GM23338 (cell line): ENCODE results near the gene AFF3. TPM values are rescaled to one million over a fixed set of nuclear protein-coding genes. Genes with fewer than 3 reads are reported as not detected.

Experiments
- ATAC-seq: fragments of 200-7000 bp; cut with Tn5 transposase; 3 replicates; pipeline ENCODE4 v1.9.1; 2020
- DNase-seq: peaks from one replicate; pipeline ENCODE4 v3.0.0-alpha.2; 2015; ENCODE audit warnings: low spot score
- H2AFZ ChIP-seq: fragments of 200-600 bp; sonication (generic); 2 replicates; pipeline ENCODE4 v1.8.0; 2016; ENCODE audit warnings: antibody characterized with exemption, mild to moderate bottlenecking, moderate library complexity
- H3F3A ChIP-seq: fragments of 200-600 bp; sonication (generic); replicated peaks from 2 replicates; pipeline ENCODE4 v1.8.0; 2017; ENCODE audit warnings: antibody characterized with exemption, mixed run types, low read depth
- H3K27ac ChIP-seq: fragments of 200-600 bp; sonication (generic); 2 replicates; pipeline ENCODE4 v1.6.1; 2016; ENCODE audit warnings: low read depth
- H3K27me3 ChIP-seq: fragments of 200-600 bp; sonication (generic); 2 replicates; pipeline ENCODE4 v1.8.0; 2016; ENCODE audit warnings: mild to moderate bottlenecking, mixed run types, moderate library complexity; ENCODE audit not compliant: insufficient read depth
- H3K36me3 ChIP-seq: fragments of 200-600 bp; sonication (generic); 2 replicates; pipeline ENCODE4 v1.8.0; 2016; ENCODE audit warnings: mild to moderate bottlenecking; ENCODE audit not compliant: insufficient read depth
- H3K4me1 ChIP-seq: fragments of 200-600 bp; sonication (generic); 2 replicates; pipeline ENCODE4 v1.8.0; 2016; ENCODE audit warnings: mild to moderate bottlenecking, moderate library complexity; ENCODE audit not compliant: insufficient read depth
- H3K4me2 ChIP-seq: fragments of 200-600 bp; sonication (generic); 2 replicates; pipeline ENCODE4 v1.7.1; 2017; ENCODE audit warnings: mixed run types
- H3K4me3 ChIP-seq: fragments of 200-600 bp; sonication (generic); 2 replicates; pipeline ENCODE4 v1.6.1; 2016; ENCODE audit warnings: mixed run types
- H3K79me2 ChIP-seq: fragments of 200-600 bp; sonication (generic); replicated peaks from 2 replicates; pipeline ENCODE4 v1.8.0; 2017; ENCODE audit warnings: mild to moderate bottlenecking; ENCODE audit not compliant: insufficient read depth
- H3K9me2 ChIP-seq: fragments of 200-600 bp; sonication (generic); 2 replicates; pipeline ENCODE4 v1.8.0; 2017; ENCODE audit not compliant: insufficient read depth
- H4K20me1 ChIP-seq: fragments of 200-600 bp; sonication (generic); replicated peaks from 2 replicates; pipeline ENCODE4 v1.8.0; 2017; ENCODE audit warnings: mild to moderate bottlenecking; ENCODE audit not compliant: insufficient read depth
- H3K27ac Mint-ChIP-seq: 2 replicates; pipeline ENCODE4 v1.8.0; 2020; ENCODE audit warnings: inconsistent platforms, mild to moderate bottlenecking, moderate library complexity, mixed read lengths
- H3K27me3 Mint-ChIP-seq: 3 replicates; pipeline ENCODE4 v1.8.0; 2022; ENCODE audit warnings: low read depth, mild to moderate bottlenecking, moderate library complexity, mixed read lengths, inconsistent platforms; ENCODE audit not compliant: insufficient read depth, poor library complexity
- H3K36me3 Mint-ChIP-seq: 3 replicates; pipeline ENCODE4 v1.8.0; 2021; ENCODE audit warnings: low read depth, mild to moderate bottlenecking, inconsistent platforms, moderate library complexity, mixed read lengths
- H3K4me1 Mint-ChIP-seq: 3 replicates; pipeline ENCODE4 v1.8.0; 2020; ENCODE audit warnings: mild to moderate bottlenecking, inconsistent platforms, mixed read lengths
- H3K4me3 Mint-ChIP-seq: 3 replicates; pipeline ENCODE4 v1.8.0; 2021; ENCODE audit warnings: moderate library complexity, mild to moderate bottlenecking, inconsistent platforms, mixed read lengths
- H3K9me3 Mint-ChIP-seq: 3 replicates; pipeline ENCODE4 v1.8.0; 2020; ENCODE audit warnings: moderate library complexity, mild to moderate bottlenecking, inconsistent platforms, mixed read lengths
- CREB1 ChIP-seq: fragments of 250-450 bp; sonication (Bioruptor Pico); IDR thresholded peaks from 2 replicates; pipeline ENCODE4 v1.5.0; 2020; ENCODE audit warnings: low read depth, mild to moderate bottlenecking, moderate library complexity
- EZH2 ChIP-seq: fragments of 200-600 bp; sonication (generic); IDR thresholded peaks from one replicate; pipeline ENCODE4 v1.8.0; 2017; ENCODE audit warnings: antibody characterized with exemption, mild to moderate bottlenecking, low read depth; ENCODE audit not compliant: unreplicated experiment
- EZH2phosphoT487 ChIP-seq: fragments of 200-600 bp; sonication (generic); IDR thresholded peaks from one replicate; pipeline ENCODE4 v1.8.1; 2018; ENCODE audit warnings: antibody characterized with exemption; ENCODE audit not compliant: unreplicated experiment
- JUNB ChIP-seq: IDR thresholded peaks from one replicate; pipeline ENCODE4 v1.6.1; 2016; ENCODE audit warnings: antibody characterized with exemption; ENCODE audit not compliant: unreplicated experiment
- NANOG ChIP-seq: IDR thresholded peaks from 2 replicates; pipeline ENCODE4 v1.6.1; 2016; ENCODE audit warnings: antibody characterized with exemption, borderline replicate concordance
- POLR2AphosphoS5 ChIP-seq: IDR thresholded peaks from 2 replicates; pipeline ENCODE4 v1.6.1; 2016; ENCODE audit warnings: antibody characterized with exemption, low read depth
- REST ChIP-seq: IDR thresholded peaks from one replicate; pipeline ENCODE4 v1.6.1; 2018; ENCODE audit warnings: antibody characterized with exemption; ENCODE audit not compliant: unreplicated experiment
- STAT1 ChIP-seq: IDR thresholded peaks from one replicate; pipeline ENCODE4 v1.6.1; 2016; ENCODE audit warnings: antibody characterized with exemption; ENCODE audit not compliant: unreplicated experiment
- ZNF114 ChIP-seq: fragments of 250-450 bp; sonication (Bioruptor Pico); IDR thresholded peaks from 2 replicates; pipeline ENCODE4 v1.5.0; 2020; ENCODE audit warnings: mild to moderate bottlenecking, moderate library complexity
- ZNF331 ChIP-seq: fragments of 250-450 bp; sonication (Bioruptor Pico); IDR thresholded peaks from 2 replicates; pipeline ENCODE4 v1.5.0; 2020; ENCODE audit warnings: low read depth, mild to moderate bottlenecking, moderate library complexity
- polyA plus RNA-seq: library from polyadenylated mRNA; unstranded; fragments of >200 nt; fragmentation: Nextera tagmentation; extraction: Ambion mirVana; gene quantifications from 2 replicates; pipeline ENCODE4 v1.2.1, GENCODE V29; 2016
- total RNA-seq: library from RNA; depleted of rRNA; stranded (reverse); fragments of >200 nt; shearing (Covaris generic); gene quantifications from 2 replicates; pipeline ENCODE4 v1.2.3, GENCODE V29; 2014
- TF ChIP-seq, protein P1 (sequence below), 2 experiments: fragments of 200-600 bp in 1 of 2; sonication (generic) in 1 of 2; conservative IDR thresholded peaks; 2 replicates each; pipeline versions ENCODE4 v1.5.1 to v1.6.1; 2016 to 2017; ENCODE audit warnings: antibody characterized with exemption in 2 of 2, low read depth in 2 of 2, mild to moderate bottlenecking in 2 of 2, moderate library complexity in 1 of 2
- TF ChIP-seq, protein P2 (sequence below): IDR thresholded peaks from 2 replicates; pipeline ENCODE4 v1.6.1; 2016; ENCODE audit warnings: antibody characterized with exemption
- TF ChIP-seq, protein P3 (sequence below): fragments of 250-450 bp; sonication (Bioruptor Pico); IDR thresholded peaks from 2 replicates; pipeline ENCODE4 v1.5.0; 2020; ENCODE audit warnings: mild to moderate bottlenecking, moderate library complexity

Gene AFF3
- total and polyA plus RNA-seq, 2 experiments from 2014 or later, result 0.73 to 1.4 TPM

- Histone ChIP-seq H2AFZ (no peak overlapping the region), H3K27ac (no peak overlapping the region), H4K20me1 (no peaks in the 10 kb centered on the region), H3K4me3 (no peak overlapping the region), H3F3A (no peaks in the 10 kb centered on the region), H3K9me2 (no peaks in the 10 kb centered on the region; the same call in 1 of the 2 replicates), H3K27me3 (no peaks in the 10 kb centered on the region), H3K4me2 (no peak overlapping the region), H3K79me2 (no peaks in the 10 kb centered on the region), H3K4me1 (0 out of 2 replicates have a peak, but pooled peaks cover 7% of the 10 kb centered on the region), H3K36me3 (no peaks in the 10 kb centered on the region; the same call in 1 of the 2 replicates)
- ATAC-seq (no peak), DNase-seq (no peak)
- Mint-ChIP-seq H3K27ac (no peak overlapping the region), H3K4me3 (no peak overlapping the region), H3K27me3 (peaks cover 6% of the 10 kb centered on the region), H3K4me1 (peaks cover 18% of the 10 kb centered on the region), H3K9me3 (no peaks in the 10 kb centered on the region; the same call in 2 of the 3 replicates), H3K36me3 (no peaks in the 10 kb centered on the region; the same call in 2 of the 3 replicates)
- no peak for TF ChIP-seq ZNF114 (CRISPR knock-in tag)
- TF ChIP-seq ZNF331 (CRISPR knock-in tag), result no peak
- no peak for TF ChIP-seq REST
- TF ChIP-seq STAT1, result no peak
- TF ChIP-seq, protein P1, sequence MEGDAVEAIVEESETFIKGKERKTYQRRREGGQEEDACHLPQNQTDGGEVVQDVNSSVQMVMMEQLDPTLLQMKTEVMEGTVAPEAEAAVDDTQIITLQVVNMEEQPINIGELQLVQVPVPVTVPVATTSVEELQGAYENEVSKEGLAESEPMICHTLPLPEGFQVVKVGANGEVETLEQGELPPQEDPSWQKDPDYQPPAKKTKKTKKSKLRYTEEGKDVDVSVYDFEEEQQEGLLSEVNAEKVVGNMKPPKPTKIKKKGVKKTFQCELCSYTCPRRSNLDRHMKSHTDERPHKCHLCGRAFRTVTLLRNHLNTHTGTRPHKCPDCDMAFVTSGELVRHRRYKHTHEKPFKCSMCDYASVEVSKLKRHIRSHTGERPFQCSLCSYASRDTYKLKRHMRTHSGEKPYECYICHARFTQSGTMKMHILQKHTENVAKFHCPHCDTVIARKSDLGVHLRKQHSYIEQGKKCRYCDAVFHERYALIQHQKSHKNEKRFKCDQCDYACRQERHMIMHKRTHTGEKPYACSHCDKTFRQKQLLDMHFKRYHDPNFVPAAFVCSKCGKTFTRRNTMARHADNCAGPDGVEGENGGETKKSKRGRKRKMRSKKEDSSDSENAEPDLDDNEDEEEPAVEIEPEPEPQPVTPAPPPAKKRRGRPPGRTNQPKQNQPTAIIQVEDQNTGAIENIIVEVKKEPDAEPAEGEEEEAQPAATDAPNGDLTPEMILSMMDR (conservative IDR thresholded peaks at IDR 0.05; ENCODE audit: low read depth in 2 of 2), result no peak
- no peak for TF ChIP-seq POLR2AphosphoS5
- no peak for TF ChIP-seq EZH2
- TF ChIP-seq EZH2phosphoT487, result no peak
- TF ChIP-seq, protein P2, sequence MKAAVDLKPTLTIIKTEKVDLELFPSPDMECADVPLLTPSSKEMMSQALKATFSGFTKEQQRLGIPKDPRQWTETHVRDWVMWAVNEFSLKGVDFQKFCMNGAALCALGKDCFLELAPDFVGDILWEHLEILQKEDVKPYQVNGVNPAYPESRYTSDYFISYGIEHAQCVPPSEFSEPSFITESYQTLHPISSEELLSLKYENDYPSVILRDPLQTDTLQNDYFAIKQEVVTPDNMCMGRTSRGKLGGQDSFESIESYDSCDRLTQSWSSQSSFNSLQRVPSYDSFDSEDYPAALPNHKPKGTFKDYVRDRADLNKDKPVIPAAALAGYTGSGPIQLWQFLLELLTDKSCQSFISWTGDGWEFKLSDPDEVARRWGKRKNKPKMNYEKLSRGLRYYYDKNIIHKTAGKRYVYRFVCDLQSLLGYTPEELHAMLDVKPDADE, result no peak
- no peak for TF ChIP-seq JUNB
- TF ChIP-seq, protein P3, sequence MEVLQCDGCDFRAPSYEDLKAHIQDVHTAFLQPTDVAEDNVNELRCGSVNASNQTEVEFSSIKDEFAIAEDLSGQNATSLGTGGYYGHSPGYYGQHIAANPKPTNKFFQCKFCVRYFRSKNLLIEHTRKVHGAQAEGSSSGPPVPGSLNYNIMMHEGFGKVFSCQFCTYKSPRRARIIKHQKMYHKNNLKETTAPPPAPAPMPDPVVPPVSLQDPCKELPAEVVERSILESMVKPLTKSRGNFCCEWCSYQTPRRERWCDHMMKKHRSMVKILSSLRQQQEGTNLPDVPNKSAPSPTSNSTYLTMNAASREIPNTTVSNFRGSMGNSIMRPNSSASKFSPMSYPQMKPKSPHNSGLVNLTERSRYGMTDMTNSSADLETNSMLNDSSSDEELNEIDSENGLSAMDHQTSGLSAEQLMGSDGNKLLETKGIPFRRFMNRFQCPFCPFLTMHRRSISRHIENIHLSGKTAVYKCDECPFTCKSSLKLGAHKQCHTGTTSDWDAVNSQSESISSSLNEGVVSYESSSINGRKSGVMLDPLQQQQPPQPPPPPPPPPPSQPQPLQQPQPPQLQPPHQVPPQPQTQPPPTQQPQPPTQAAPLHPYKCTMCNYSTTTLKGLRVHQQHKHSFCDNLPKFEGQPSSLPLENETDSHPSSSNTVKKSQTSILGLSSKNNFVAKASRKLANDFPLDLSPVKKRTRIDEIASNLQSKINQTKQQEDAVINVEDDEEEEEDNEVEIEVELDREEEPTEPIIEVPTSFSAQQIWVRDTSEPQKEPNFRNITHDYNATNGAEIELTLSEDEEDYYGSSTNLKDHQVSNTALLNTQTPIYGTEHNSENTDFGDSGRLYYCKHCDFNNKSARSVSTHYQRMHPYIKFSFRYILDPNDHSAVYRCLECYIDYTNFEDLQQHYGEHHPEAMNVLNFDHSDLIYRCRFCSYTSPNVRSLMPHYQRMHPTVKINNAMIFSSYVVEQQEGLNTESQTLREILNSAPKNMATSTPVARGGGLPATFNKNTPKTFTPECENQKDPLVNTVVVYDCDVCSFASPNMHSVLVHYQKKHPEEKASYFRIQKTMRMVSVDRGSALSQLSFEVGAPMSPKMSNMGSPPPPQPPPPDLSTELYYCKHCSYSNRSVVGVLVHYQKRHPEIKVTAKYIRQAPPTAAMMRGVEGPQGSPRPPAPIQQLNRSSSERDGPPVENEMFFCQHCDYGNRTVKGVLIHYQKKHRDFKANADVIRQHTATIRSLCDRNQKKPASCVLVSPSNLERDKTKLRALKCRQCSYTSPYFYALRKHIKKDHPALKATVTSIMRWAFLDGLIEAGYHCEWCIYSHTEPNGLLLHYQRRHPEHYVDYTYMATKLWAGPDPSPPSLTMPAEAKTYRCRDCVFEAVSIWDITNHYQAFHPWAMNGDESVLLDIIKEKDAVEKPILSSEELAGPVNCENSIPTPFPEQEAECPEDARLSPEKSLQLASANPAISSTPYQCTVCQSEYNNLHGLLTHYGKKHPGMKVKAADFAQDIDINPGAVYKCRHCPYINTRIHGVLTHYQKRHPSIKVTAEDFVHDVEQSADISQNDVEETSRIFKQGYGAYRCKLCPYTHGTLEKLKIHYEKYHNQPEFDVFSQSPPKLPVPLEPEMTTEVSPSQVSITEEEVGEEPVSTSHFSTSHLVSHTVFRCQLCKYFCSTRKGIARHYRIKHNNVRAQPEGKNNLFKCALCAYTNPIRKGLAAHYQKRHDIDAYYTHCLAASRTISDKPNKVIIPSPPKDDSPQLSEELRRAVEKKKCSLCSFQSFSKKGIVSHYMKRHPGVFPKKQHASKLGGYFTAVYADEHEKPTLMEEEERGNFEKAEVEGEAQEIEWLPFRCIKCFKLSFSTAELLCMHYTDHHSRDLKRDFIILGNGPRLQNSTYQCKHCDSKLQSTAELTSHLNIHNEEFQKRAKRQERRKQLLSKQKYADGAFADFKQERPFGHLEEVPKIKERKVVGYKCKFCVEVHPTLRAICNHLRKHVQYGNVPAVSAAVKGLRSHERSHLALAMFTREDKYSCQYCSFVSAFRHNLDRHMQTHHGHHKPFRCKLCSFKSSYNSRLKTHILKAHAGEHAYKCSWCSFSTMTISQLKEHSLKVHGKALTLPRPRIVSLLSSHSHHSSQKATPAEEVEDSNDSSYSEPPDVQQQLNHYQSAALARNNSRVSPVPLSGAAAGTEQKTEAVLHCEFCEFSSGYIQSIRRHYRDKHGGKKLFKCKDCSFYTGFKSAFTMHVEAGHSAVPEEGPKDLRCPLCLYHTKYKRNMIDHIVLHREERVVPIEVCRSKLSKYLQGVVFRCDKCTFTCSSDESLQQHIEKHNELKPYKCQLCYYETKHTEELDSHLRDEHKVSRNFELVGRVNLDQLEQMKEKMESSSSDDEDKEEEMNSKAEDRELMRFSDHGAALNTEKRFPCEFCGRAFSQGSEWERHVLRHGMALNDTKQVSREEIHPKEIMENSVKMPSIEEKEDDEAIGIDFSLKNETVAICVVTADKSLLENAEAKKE (CRISPR knock-in tag), result no peak
- TF ChIP-seq CREB1 (CRISPR knock-in tag), result no peak
- TF ChIP-seq NANOG, result no peak
These were observed 317.6 kb downstream of the AFF3 start for GRCh38 chr2:99824758-99825157.
